ENCODE results near the gene NSD2. TPM values are rescaled to one million over a fixed set of nuclear protein-coding genes. Genes with fewer than 3 reads are reported as not detected.

Gene NSD2
- total RNA-seq, 1 experiment from 2014 or later, result 136 TPM

GRCh38 chr4:1850276-1850675, 20.9 kb upstream of the NSD2 start:
- H3K79me1 ChIP-seq (ENCODE audit: insufficient read depth, low read depth, low read length, poor library complexity, severe bottlenecking), result no peaks in the 10 kb centered on the region
- no peak overlapping the region for H2BK120ac ChIP-seq (ENCODE audit: low read depth, low read length, poor library complexity, severe bottlenecking)
- no peak overlapping the region for H3K14ac ChIP-seq (ENCODE audit: insufficient read depth, low read length)
- H2BK20ac ChIP-seq (ENCODE audit: low read depth, low read length, poor library complexity, severe bottlenecking), result no peak overlapping the region
- H3K9me3 Mint-ChIP-seq, result no peaks in the 10 kb centered on the region
- H2BK5ac ChIP-seq (ENCODE audit: insufficient read length, low read length), result no peak overlapping the region
- TF ChIP-seq CTCF (conservative IDR thresholded peaks at IDR 0.05), result no peak
- no peak overlapping the region for H3K27ac ChIP-seq (ENCODE audit: insufficient read length, low read depth, low read length)
- no peak overlapping the region for H3K9ac ChIP-seq (ENCODE audit: extremely low read depth, insufficient read length, low read length)
- no peak overlapping the region for H2BK12ac ChIP-seq (ENCODE audit: insufficient read length, low read depth, low read length)
- no peaks in the 10 kb centered on the region for H3K4me1 ChIP-seq (ENCODE audit: insufficient read depth, low read length)
- peaks cover 12 to 19% of the 10 kb centered on the region in 2 experiments for H3K4me1 Mint-ChIP-seq
- H2AFZ ChIP-seq (ENCODE audit: low read length), result no peak overlapping the region
- no CpG with 5 or more reads among the region's 10 CpGs for WGBS (ENCODE audit: extremely low coverage, insufficient read length, low lambda C conversion rate)
- H4K91ac ChIP-seq (ENCODE audit: insufficient read length, low read depth, low read length), result no peak overlapping the region
- H3K56ac ChIP-seq (ENCODE audit: insufficient read length, low read depth, low read length), result no peak overlapping the region
- no peak overlapping the region for H4K5ac ChIP-seq (ENCODE audit: insufficient read length, low read depth, low read length)
- no peak overlapping the region for H3K23ac ChIP-seq (ENCODE audit: insufficient read length, low read depth, low read length)
- peaks cover 12 to 24% (median 15%) of the 10 kb centered on the region in 3 experiments for H3K36me3 Mint-ChIP-seq (ENCODE audit: insufficient read depth in 1 of 3, low read depth in 3 of 3)
- no peak overlapping the region for H3K18ac ChIP-seq (ENCODE audit: insufficient read length, low read depth, low read length)
- no peak overlapping the region for H3K27ac Mint-ChIP-seq
- peaks cover 2% of the 10 kb centered on the region; the same call in 1 of the 2 replicates for H3K79me2 ChIP-seq (ENCODE audit: insufficient read depth, low read length)
- no peaks in the 10 kb centered on the region for H3K27me3 ChIP-seq (ENCODE audit: insufficient read depth, low read length)
- no peaks in the 10 kb centered on the region for H3K9me3 ChIP-seq (ENCODE audit: control insufficient read depth, low read depth, low read length)
- H2BK15ac ChIP-seq (ENCODE audit: low read depth, low read length), result no peak overlapping the region
- peaks cover 3% of the 10 kb centered on the region for H3K23me2 ChIP-seq (ENCODE audit: insufficient read length, low read depth, low read length, poor library complexity, severe bottlenecking)
- H4K8ac ChIP-seq (replicated peaks; ENCODE audit: insufficient read length, low read depth, low read length), result no peak overlapping the region
- no peaks in the 10 kb centered on the region for H4K20me1 ChIP-seq (ENCODE audit: control insufficient read depth, insufficient read depth, insufficient read length)
- H3K4ac ChIP-seq (ENCODE audit: low read depth, low read length), result no peak overlapping the region
- H2AK5ac ChIP-seq (ENCODE audit: insufficient read length, low read length), result no peak overlapping the region
- peaks cover 12% of the 10 kb centered on the region for H3K27me3 Mint-ChIP-seq (ENCODE audit: low read depth)
- no peak overlapping the region for H3K4me2 ChIP-seq (ENCODE audit: insufficient read depth, insufficient read length, low read length)
- no peak for DNase-seq
- H3K4me3 Mint-ChIP-seq, result no peak overlapping the region
- H3T11ph ChIP-seq (ENCODE audit: low read length), result no peak overlapping the region

Measured in H9 (cell line).